ENCODE data around the gene FOXS1.
A peak's percentile ranks its signal among the peaks of the same experiment; 100 is the strongest.

The FOXS1 gene
- total RNA-seq = 0 reads per million in 4 donors

- DNase-seq = no peak
Observed at GRCh38 chr20:31845300-31845863, at the start of gene FOXS1. FOXS1 (minus strand) TSS chr20:31845604; CDS start chr20:31845542, 62 bp downstream.

DNA sequence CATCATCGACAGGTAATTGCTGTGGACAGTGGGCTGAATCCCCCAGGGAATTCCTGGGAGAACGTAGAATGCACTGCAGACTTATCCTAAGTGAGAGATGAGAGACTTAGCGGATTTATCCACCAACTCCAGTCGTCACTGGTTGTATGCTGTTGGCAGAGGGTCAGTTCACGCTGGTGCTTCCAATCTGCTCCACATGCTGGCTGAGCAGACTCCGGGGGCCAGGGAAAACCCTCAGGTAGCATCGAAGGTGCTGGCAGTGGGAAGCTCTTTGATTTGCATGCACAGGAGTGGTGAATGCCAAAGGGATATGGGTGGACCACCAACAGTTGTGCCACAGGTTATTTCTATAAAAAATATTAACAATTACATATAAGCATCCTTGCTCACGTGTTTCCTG lies 45.2 kb upstream of the FOXS1 start:
- DNase-seq = no peak

- DNase-seq = no peak
Observed at GRCh38 chr20:31883829-31884228, 38.4 kb upstream of the FOXS1 start.

DNA sequence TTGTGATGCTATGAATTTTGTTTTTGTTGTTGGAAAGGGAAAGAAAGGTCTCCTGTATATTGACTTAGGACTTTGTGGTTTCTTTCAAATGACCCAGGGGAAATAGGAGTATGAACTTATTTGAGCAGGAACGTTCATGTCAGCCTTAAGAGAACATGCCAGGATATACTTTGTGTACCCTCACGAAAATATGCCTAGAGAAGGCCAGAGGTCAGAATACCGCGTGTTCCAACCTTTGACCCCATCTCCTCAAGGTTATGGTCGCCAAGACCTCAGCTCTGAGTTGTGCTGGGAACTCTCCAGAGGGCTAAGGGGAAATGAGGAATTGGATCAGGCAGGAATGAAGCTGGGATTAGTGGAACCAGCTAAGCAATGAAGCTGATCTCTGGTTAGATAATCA lies 36.5 kb upstream of the FOXS1 start:
- DNase-seq = no peak

- peak; percentile 46 to 86 (median 71) for DNase-seq
Observed at GRCh38 chr20:31879143-31879987, 34.0 kb upstream of the FOXS1 start.

GRCh38 chr20:31877684-31878083 lies 32.3 kb upstream of the FOXS1 start:
- DNase-seq = no peak

- DNase-seq = no peak
Observed at GRCh38 chr20:31875671-31876070, 30.3 kb upstream of the FOXS1 start.

- no peak for DNase-seq
Observed at GRCh38 chr20:31872406-31872805, 27.0 kb upstream of the FOXS1 start.

DNA sequence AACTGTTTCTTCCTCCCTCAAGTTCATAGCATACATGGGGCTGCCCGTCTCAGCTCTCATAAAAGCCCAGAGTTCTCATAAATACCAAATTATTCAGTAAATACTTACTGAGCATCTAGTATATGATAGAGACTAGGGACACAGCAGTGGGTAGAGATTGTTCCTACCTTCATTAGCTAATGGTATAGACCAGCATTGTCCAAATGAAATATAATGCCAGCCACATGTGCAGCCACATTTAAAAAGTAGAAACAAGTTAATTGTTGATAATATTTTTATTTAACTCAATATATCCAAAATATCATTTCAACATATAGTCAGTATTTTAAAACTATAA lies 26.2 kb upstream of the FOXS1 start:
- DNase-seq = no peak

DNA sequence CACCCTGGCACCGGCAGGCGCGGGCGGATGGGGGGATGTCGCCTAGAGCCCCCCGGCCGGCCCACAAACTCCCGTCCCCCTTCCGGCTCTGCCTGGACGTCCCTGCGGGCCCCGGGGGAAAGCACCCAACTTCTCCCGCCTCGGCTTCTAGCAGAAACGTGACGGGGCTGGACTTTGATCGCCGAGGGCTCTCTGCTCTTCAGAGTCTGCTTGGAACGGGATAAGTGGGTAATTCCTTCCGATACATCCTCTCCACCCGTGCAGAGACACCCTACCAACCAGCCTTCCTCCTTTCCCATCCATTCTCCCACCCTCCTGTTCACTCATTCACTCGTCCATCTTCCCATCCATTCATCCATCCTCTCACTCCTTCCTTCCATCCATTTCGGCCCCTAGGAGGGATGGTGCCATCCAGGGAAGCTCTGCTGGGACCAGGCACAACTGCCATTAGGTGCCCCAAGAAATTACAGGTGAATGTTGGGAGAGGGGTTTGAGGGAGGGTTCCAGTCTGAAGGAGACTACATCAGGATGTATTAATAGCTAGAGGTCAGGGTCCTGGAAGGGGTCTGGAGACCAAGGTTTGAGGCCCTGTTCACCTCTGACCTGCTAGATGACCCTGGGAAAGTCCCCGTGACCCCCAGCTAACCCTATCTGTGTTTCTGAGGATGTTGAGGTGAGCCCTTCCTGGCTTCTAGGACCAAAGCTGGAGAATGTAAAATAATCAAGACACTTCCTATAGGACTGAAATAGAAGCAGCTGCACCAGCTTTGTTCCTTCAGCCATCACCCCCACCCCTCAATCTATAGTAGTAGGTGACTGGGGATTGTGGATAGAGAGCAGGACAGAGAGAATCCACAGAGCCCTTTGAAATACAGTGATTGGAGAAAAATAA lies 25.6 kb upstream of the FOXS1 start:
- no peak for DNase-seq

- peak in 1 of 5 donors; percentile 12 for DNase-seq
Observed at GRCh38 chr20:31869942-31870725, 24.7 kb upstream of the FOXS1 start, which contains the start of the genes DUSP15 and TTLL9. DUSP15 (minus strand) TSS chr20:31870527; CDS start chr20:31870337, 190 bp downstream. TTLL9 (plus strand) TSS chr20:31870634; CDS start chr20:31871127, 493 bp downstream.

DNA sequence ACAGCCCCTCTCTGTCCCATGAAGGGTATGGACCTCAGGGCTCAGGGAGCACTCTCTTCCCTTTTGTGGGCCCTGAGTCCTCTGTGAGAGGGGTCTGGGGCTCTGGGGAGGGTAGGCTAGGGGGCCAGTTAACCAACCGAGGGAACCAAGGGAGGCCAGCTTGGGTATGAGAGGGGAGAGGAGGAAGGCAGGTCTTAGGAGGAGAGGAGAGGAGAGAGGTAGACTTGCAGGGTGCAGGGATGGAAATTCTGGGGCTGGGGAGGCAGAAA lies 24.2 kb upstream of the FOXS1 start:
- DNase-seq = no peak

GRCh38 chr20:31868853-31869672 lies 23.7 kb upstream of the FOXS1 start:
- DNase-seq = no peak

DNA sequence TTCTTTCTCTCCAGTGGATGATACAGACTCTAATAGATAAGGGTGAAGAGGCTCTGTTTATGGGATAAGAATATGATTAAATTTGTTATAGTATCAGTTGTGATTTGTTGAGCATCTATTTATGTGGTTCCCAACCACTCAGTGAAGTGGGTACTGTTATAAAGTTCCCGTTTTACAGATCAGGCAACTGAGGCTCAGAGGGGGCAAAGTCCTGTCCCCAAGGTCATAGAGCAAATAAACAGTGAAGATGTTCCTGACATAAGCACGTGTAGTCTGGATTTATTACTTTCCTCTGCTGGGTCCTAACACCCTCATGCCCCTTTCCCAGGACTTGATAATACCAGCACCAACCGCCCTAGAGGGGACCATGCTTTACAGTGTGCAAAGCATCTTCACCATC lies 20.8 kb upstream of the FOXS1 start:
- no peak for DNase-seq

DNA sequence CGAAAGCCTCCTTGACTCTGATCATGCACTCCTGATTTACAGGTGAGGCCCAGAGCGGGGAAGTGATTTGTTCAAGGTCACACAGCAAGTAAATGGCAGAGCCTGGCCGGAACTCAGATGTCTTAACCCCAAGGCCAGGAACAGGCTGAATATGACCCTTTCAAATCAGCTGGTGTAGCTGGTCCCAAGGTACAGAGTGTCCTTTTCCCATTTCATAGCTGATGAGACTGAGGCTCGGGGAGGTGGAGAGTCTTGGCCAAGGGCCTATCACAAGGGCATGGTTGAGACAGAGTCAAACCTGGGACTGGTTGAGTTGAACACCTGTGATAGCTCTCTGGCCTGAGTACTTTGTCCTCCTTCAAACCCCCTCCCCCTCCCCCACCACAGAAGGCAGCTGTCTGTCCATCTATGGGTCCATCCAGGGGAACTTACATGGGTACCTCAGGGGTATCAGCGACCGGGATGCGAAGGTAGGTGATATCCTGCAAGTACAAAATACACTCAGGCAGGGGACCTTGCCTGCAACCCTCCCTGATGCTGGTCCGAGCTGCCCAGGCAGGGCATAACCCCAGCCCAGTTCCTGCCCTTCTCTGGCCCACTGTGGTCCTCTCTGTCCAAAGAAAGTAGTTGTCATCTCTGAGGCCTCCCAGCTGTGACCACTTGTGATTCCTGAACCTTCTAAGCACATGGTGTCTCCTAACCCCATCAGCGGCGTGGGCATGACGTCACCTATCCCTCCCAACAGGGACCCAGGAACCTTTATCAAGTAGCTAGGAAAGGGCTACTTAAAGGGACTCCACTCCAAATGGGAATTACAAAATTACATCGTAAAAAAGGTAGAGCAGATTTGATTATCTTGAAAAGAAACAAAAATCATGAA lies 19.4 kb upstream of the FOXS1 start:
- no peak for DNase-seq

DNA sequence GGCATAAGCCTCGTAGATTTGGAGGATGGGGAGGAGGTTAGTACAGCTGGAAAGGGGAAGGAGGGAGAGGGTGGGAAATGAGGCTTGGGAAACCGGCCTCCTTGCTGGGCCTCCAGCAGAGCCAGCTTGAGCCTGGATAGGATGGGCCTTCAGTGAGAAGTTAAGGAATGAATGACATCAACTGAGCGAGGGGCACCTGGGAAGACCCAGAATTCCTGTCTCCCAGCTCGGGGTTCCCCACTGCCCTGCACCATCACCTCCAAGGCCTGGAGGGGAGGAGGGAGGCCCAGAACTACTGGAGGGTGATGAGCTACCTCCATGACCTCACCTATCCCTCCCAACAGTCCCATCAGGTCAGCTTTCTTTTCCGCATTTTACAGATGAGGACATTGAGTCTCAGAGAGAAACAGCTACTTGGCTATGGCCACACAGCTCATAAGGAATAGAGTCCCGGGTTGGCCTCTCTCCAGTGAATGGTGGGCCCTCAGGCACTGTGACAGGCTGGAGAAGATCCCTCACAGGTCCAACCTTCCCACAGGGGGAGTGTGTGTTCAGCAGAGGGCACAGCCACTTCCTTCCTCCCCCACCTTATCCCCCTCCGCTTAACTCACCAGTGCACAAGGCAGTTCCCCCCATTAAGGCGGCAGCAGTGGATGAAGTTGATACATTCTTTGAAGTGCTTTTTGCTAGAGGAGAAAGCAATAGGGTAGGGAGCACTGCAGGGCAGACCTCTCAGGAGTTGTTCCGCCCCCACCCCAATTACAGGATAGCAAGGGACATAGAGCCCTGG lies 18.1 kb upstream of the FOXS1 start:
- no peak for DNase-seq

DNA sequence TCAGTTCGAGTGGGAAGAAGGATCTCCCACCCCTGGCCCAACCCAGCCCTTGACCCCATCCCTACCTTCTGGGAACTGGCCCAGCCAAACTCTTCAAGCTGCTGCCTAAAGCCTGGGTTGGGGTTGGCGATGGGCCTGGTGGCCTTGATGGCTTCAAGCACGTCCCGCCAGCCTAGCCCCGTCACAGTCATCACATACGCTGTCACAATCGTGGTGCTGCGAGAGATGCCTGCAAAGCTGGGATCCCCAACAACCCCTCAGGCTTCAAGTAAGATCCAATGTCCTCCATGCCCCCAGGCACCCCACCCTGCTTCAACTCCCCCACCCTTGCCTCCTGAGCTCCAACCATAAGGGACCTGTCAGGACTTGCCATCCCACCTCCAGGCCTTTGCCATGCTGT lies 17.1 kb upstream of the FOXS1 start:
- no peak for DNase-seq

DNA sequence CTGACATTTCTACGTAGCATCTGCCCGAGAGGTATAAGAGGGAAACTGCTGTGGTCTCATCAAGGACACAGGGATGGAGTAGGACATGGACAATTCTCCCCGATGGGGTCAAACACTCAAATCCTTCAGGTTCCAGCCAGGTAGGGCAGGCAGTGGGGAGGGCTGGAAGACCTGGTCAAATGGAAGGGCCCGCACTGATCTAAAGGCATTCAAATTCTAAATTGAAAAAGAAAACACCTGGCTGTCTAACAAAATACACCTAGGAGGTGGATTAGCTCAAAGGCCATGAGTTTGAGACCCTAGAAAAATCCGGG lies 16.7 kb upstream of the FOXS1 start:
- no peak for DNase-seq

GRCh38 chr20:31861385-31862156 lies 16.2 kb upstream of the FOXS1 start:
- peak; percentile 40 to 64 (median 54) for DNase-seq

- no peak for DNase-seq
Observed at GRCh38 chr20:31861135-31861384, 15.7 kb upstream of the FOXS1 start.
